ENCODE data around the gene MIF. TPM values are rescaled to one million over a fixed set of nuclear protein-coding genes. Genes with fewer than 3 reads are reported as not detected.
"Not testable (repeated sequence)": the region's sequence is repeated elsewhere in the genome, so short reads cannot be mapped to it uniquely, and the experiment has no call there.

The MIF gene
- total and polyA plus RNA-seq, 9 donors: 123 to 209 (median 179) TPM

- H3K36me3 ChIP-seq (ENCODE audit: control insufficient read depth, insufficient read depth, low read length): peaks cover 26% of the 10 kb centered on the region
- H3K9me3 ChIP-seq (replicated peaks; ENCODE audit: control insufficient read depth, low read depth, low read length): no peaks in the 10 kb centered on the region
- 64% methylated on average over 3 of the region's 6 CpGs for WGBS (ENCODE audit: insufficient coverage)
- H3K4me3 ChIP-seq (ENCODE audit: low read length): no peak overlapping the region
- H3K27ac ChIP-seq (ENCODE audit: low read length): no peak overlapping the region
- DNase-seq: no peak
- no peaks in the 10 kb centered on the region for H3K27me3 ChIP-seq (ENCODE audit: control insufficient read depth, insufficient read depth, low read length)
- peaks cover 27% of the 10 kb centered on the region for H3K4me1 ChIP-seq (ENCODE audit: control insufficient read depth, insufficient read depth, low read length)
Measured at GRCh38 chr22:23899042-23899745, 5.0 kb downstream of the MIF start.

GRCh38 chr22:23900227-23900626, 6.0 kb downstream of the MIF start:
- not testable (repeated sequence) for DNase-seq; H3K4me3 ChIP-seq (ENCODE audit: low read length); H3K27me3 ChIP-seq (ENCODE audit: control insufficient read depth, insufficient read depth, low read length); H3K27ac ChIP-seq (ENCODE audit: low read length); H3K9me3 ChIP-seq (replicated peaks; ENCODE audit: control insufficient read depth, low read depth, low read length)
- Histone ChIP-seq H3K4me1 (ENCODE audit: control insufficient read depth, insufficient read depth, low read length) (peaks cover 31% of the 10 kb centered on the region), H3K36me3 (ENCODE audit: control insufficient read depth, insufficient read depth, low read length) (peaks cover 24% of the 10 kb centered on the region)
- WGBS (ENCODE audit: insufficient coverage): 100% methylated on average over 2 of the region's 4 CpGs

- Histone ChIP-seq H3K27me3 (ENCODE audit: control insufficient read depth, insufficient read depth, low read length) (no peaks in the 10 kb centered on the region), H3K9me3 (replicated peaks; ENCODE audit: control insufficient read depth, low read depth, low read length) (no peaks in the 10 kb centered on the region), H3K4me1 (ENCODE audit: control insufficient read depth, insufficient read depth, low read length) (peaks cover 34% of the 10 kb centered on the region), H3K36me3 (ENCODE audit: control insufficient read depth, insufficient read depth, low read length) (peaks cover 14% of the 10 kb centered on the region), H3K27ac (ENCODE audit: low read length) (no peak overlapping the region), H3K4me3 (ENCODE audit: low read length) (no peak overlapping the region)
- no peak for DNase-seq
- WGBS (ENCODE audit: insufficient coverage): 100% methylated on average over 1 of the region's 4 CpGs
Measured at GRCh38 chr22:23901600-23901999, 7.4 kb downstream of the MIF start.

GRCh38 chr22:23903328-23903971, 9.3 kb downstream of the MIF start:
- DNase-seq: no peak
- Histone ChIP-seq H3K4me3 (ENCODE audit: low read length) (no peak overlapping the region), H3K27me3 (ENCODE audit: control insufficient read depth, insufficient read depth, low read length) (no peaks in the 10 kb centered on the region), H3K4me1 (ENCODE audit: control insufficient read depth, insufficient read depth, low read length) (peaks cover 40% of the 10 kb centered on the region), H3K27ac (ENCODE audit: low read length) (no peak overlapping the region), H3K9me3 (replicated peaks; ENCODE audit: control insufficient read depth, low read depth, low read length) (no peaks in the 10 kb centered on the region), H3K36me3 (ENCODE audit: control insufficient read depth, insufficient read depth, low read length) (no peaks in the 10 kb centered on the region)
- WGBS (ENCODE audit: insufficient coverage): 77% methylated on average over 4 of the region's 8 CpGs

- H3K27ac ChIP-seq (ENCODE audit: low read length): peak overlapping the region; percentile 66
- no peaks in the 10 kb centered on the region for H3K27me3 ChIP-seq (ENCODE audit: control insufficient read depth, insufficient read depth, low read length)
- peak; percentile 84 for DNase-seq
- WGBS (ENCODE audit: insufficient coverage): 61% methylated on average over 5 of the region's 5 CpGs
- H3K4me3 ChIP-seq (ENCODE audit: low read length): peak overlapping the region; percentile 0
- peaks cover 52% of the 10 kb centered on the region for H3K4me1 ChIP-seq (ENCODE audit: control insufficient read depth, insufficient read depth, low read length)
- no peaks in the 10 kb centered on the region for H3K9me3 ChIP-seq (replicated peaks; ENCODE audit: control insufficient read depth, low read depth, low read length)
- no peaks in the 10 kb centered on the region for H3K36me3 ChIP-seq (ENCODE audit: control insufficient read depth, insufficient read depth, low read length)
Measured at GRCh38 chr22:23904573-23905254, 10.5 kb downstream of the MIF start.

- WGBS (ENCODE audit: insufficient coverage): 89% methylated on average over 2 of the region's 4 CpGs
- no peak for DNase-seq
- H3K27me3 ChIP-seq (ENCODE audit: control insufficient read depth, insufficient read depth, low read length): no peaks in the 10 kb centered on the region
- no peaks in the 10 kb centered on the region for H3K36me3 ChIP-seq (ENCODE audit: control insufficient read depth, insufficient read depth, low read length)
- H3K9me3 ChIP-seq (replicated peaks; ENCODE audit: control insufficient read depth, low read depth, low read length): no peaks in the 10 kb centered on the region
- no peak overlapping the region for H3K27ac ChIP-seq (ENCODE audit: low read length)
- H3K4me3 ChIP-seq (ENCODE audit: low read length): no peak overlapping the region
- peaks cover 70% of the 10 kb centered on the region for H3K4me1 ChIP-seq (ENCODE audit: control insufficient read depth, insufficient read depth, low read length)
Measured at GRCh38 chr22:23906641-23907040, 12.5 kb downstream of the MIF start.

- H3K4me1 ChIP-seq (ENCODE audit: control insufficient read depth, insufficient read depth, low read length): peaks cover 77% of the 10 kb centered on the region
- H3K27ac ChIP-seq (ENCODE audit: low read length); H3K9me3 ChIP-seq (replicated peaks; ENCODE audit: control insufficient read depth, low read depth, low read length); H3K27me3 ChIP-seq (ENCODE audit: control insufficient read depth, insufficient read depth, low read length); DNase-seq; H3K36me3 ChIP-seq (ENCODE audit: control insufficient read depth, insufficient read depth, low read length); H3K4me3 ChIP-seq (ENCODE audit: low read length): not testable (repeated sequence)
- WGBS (ENCODE audit: insufficient coverage): no CpG with 5 or more reads among the region's 10 CpGs
Measured at GRCh38 chr22:23907423-23907822, 13.2 kb downstream of the MIF start.

- 62% methylated on average over 5 of the region's 11 CpGs for WGBS (ENCODE audit: insufficient coverage)
- H3K9me3 ChIP-seq (replicated peaks; ENCODE audit: control insufficient read depth, low read depth, low read length): no peaks in the 10 kb centered on the region
- no peaks in the 10 kb centered on the region for H3K36me3 ChIP-seq (ENCODE audit: control insufficient read depth, insufficient read depth, low read length)
- H3K4me1 ChIP-seq (ENCODE audit: control insufficient read depth, insufficient read depth, low read length): peaks cover 79% of the 10 kb centered on the region
- no peaks in the 10 kb centered on the region for H3K27me3 ChIP-seq (ENCODE audit: control insufficient read depth, insufficient read depth, low read length)
- DNase-seq: no peak
- no peak overlapping the region for H3K4me3 ChIP-seq (ENCODE audit: low read length)
- H3K27ac ChIP-seq (ENCODE audit: low read length): peak overlapping the region; percentile 75
Measured at GRCh38 chr22:23908587-23909205, 14.5 kb downstream of the MIF start.

GRCh38 chr22:23909296-23909898, 15.2 kb downstream of the MIF start:
- no peaks in the 10 kb centered on the region for H3K36me3 ChIP-seq (ENCODE audit: control insufficient read depth, insufficient read depth, low read length)
- peaks cover 75% of the 10 kb centered on the region for H3K4me1 ChIP-seq (ENCODE audit: control insufficient read depth, insufficient read depth, low read length)
- 20% methylated on average over 1 of the region's 6 CpGs for WGBS (ENCODE audit: insufficient coverage)
- H3K4me3 ChIP-seq (ENCODE audit: low read length): no peak overlapping the region
- peak; percentile 66 for DNase-seq
- peak overlapping the region; percentile 75 for H3K27ac ChIP-seq (ENCODE audit: low read length)
- no peaks in the 10 kb centered on the region for H3K27me3 ChIP-seq (ENCODE audit: control insufficient read depth, insufficient read depth, low read length)
- H3K9me3 ChIP-seq (replicated peaks; ENCODE audit: control insufficient read depth, low read depth, low read length): no peaks in the 10 kb centered on the region

Data from muscle of leg (tissue), 11 donors.